OCI-M1 (cell line): Measurements from ENCODE around the gene VCL.
A peak's percentile ranks its signal among the peaks of the same experiment; 100 is the strongest.

Experiments used
- DNase-seq: peaks from one replicate; lab custom pipeline; 2025; lab: John Stamatoyannopoulos, UW

VCL gene

DNA sequence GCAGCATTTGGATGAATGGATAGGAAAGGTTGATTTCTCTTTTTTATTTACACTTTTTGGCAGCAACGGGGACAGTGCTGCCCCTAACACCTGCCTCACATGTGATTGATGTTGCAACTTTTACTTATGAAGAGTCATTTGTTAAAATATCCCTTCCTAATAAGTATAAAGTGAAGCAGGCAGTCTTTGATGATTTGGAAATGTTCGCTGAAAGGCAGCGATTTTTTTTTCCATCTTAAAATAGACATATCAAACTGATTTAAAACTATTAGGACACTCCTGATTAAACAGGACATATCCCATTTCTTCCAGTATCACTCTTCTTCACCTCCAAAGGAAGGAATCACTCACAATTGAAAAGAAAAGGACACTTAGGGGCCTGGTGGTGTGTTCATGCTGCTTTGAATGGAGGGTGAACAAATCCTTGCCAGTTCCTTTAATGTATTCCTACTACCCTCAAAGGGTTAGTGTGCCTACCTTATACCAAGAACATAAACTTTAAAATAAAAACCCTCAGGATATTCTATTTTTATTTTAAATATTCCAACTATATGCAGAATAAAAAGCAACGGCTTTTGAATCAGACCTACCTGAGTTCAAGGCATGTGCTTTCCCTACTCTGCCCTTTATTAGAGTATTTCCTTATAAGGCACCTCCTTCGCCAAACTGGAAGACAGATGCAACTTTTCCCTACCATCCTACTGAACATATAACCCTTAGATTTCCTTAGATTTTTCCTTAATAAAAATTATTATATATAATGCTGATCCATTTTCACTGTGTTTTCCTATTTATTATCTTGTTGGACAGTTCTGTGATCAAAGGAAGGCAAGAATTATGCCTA, 154.2 kb downstream of the VCL start:
- DNase-seq = peak; percentile 60

- DNase-seq = no peak
Observed at GRCh38 chr10:74153123-74153522, 155.2 kb downstream of the VCL start.

DNA sequence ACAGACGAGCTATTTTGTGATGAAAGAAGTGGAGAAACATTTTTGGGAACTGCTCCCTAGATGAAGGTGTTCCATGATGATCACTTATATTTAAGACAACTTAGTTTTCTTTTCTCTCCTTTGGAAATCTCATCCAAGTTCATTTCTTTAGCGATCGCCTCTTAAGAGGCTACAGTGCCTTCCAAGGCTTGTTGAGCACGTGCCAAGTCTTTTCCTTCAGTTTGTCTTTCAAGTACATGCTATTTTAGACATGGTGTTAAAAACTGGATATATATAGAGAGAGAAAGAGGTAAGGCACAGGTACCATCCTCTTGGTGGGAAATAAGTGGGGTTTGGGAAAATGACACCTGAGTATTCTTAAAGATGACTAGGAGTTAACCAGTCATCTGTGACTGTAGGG, 155.8 kb downstream of the VCL start:
- no peak for DNase-seq

DNA sequence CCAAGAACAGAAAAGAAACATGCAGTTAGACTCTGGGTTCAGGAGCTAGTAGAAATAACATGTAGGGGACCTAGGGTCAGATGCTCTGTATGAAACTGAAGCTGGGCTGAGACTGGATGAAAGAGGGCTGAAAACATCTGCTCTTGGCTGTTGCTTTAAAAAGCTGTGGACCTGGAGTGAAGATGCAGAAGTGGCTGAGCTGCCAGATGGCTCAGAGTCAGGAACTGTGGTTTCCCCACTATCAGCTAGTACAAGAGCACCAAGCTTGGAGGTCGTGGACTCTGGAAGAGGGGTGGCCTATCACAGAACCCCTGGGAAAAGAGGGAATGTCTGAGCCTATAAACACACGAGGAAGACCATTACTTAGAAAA, 159.0 kb downstream of the VCL start:
- peak; percentile 74 for DNase-seq

DNA sequence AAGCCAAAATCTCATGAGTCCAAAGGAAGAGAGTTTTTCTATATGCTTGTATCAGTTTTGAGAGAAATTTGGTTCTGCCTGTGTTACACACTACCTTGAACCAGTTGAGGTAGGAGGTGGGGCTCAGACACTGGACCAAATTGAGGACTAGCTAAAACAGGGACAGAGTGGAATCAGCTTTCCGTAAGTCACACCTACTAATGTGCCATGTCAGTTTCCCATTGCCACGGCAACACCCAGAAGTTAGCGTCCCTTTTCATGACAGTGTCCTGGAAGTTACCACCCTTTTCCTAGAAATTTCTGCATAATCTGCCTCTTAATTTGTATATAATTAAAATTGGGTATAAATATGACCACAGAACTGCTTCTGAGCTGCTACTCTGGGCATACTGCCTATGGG, 162.1 kb downstream of the VCL start:
- DNase-seq = no peak

DNA sequence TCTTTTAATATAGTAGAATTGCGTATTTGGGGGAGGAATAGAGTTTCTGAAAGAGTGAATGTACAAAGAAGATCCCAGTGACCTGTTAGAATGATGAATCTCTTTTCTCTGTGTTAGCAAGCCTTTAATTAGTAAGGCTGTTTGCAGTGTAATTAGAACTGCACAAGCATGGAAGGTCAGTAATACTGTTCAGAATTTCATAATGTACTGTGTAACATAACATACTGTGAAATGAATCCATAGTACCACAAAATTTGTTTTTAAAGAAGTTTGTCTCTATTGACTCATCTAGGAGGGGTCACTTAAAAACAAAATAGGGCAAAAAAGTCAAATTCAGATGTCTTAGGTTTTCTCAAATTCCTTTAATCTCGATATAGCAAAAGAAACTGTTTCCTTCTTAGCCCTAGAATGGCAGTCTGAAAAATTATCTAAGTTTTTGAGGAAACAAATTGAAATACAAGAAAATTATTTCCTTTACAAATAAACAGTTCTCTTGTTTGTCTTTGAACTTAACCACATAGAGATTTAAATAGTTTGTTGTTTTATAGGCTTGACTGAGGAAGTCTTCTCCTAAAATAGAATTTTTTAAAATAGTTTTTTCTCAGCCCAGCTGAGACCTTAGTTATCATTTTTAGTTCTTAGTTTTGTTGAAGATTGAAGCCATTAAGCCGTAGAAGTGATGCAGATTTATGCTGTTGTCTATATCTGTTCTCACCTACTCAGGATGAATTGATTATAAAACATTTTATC, 165.6 kb downstream of the VCL start:
- no peak for DNase-seq

GRCh38 chr10:74164716-74165529, 167.0 kb downstream of the VCL start:
- no peak for DNase-seq

- DNase-seq = peak; percentile 73
Observed at GRCh38 chr10:74165530-74165901, 167.6 kb downstream of the VCL start.

GRCh38 chr10:74167443-74167842, 169.5 kb downstream of the VCL start:
- peak; percentile 29 for DNase-seq
